HepG2 (cell line): Measurements from ENCODE around the gene DUSP12. TPM values are rescaled to one million over a fixed set of nuclear protein-coding genes. Genes with fewer than 3 reads are reported as not detected.
A peak's percentile ranks its signal among the peaks of the same experiment; 100 is the strongest.

ENCODE experiments used
- ATAC-seq: fragments of 200-7000 bp; cut with Tn5 transposase; 3 replicates; pipeline ENCODE4 v1.9.1; 2020; ENCODE audit warnings: mild to moderate bottlenecking, moderate library complexity
- BruUV-seq: library from RNA; stranded (reverse); fragments of 400-500 nt; replicated peaks from 2 replicates; lab custom pipeline; 2021; lab: Mats Ljungman, UMichigan
- CTCF ChIA-PET: fragments of 300-600 bp; formaldehyde crosslinking; extraction: SDS; loops from one replicate; lab custom pipeline; 2021; ENCODE audit warnings: low total read pairs, inconsistent platforms, low intra/inter-chr PET ratio; lab: Yijun Ruan, JAX
- POLR2A ChIA-PET: fragments of 350-600 bp; sonication (Branson Sonifier 250); formaldehyde crosslinking; loops from one replicate; lab custom pipeline; 2020; ENCODE audit warnings: antibody characterized with exemption, inconsistent platforms; lab: Yijun Ruan, JAX
- DNase-seq: peaks from one replicate; pipeline ENCODE4 v3.0.0-alpha.2; 2015; ENCODE audit warnings: low spot score
- FAIRE-seq: peaks from 3 replicates; lab custom pipeline; 2011; peaks lifted over from hg19 to GRCh38; lab: Jason Lieb, UNC
- H2AFZ ChIP-seq: one replicate; pipeline ENCODE4 v1.6.1; 2011; ENCODE audit warnings: low read length, inconsistent platforms
- H3K27ac ChIP-seq: fragments of 300-600 bp; 3 replicates; pipeline ENCODE4 v1.8.0; 2011; ENCODE audit warnings: mixed run types, mild to moderate bottlenecking, mixed read lengths, low read length, inconsistent platforms; ENCODE audit not compliant: insufficient read depth; ENCODE audit errors: extremely low read length
- H3K27me3 ChIP-seq, 2 experiments: fragments of 200-600 bp in 1 of 2; 2 replicates in 1 of 2; 3 replicates in 1 of 2; pipeline versions ENCODE4 v1.6.0 to v1.8.0; 2011; ENCODE audit warnings: low read length in 2 of 2, mild to moderate bottlenecking in 2 of 2, moderate library complexity in 2 of 2, inconsistent platforms in 1 of 2; ENCODE audit not compliant: insufficient read depth in 2 of 2, control insufficient read depth in 1 of 2
- H3K36me3 ChIP-seq, 2 experiments: fragments of 200-600 bp in 1 of 2; replicated peaks in 1 of 2; 2 replicates in 1 of 2; 3 replicates in 1 of 2; pipeline versions ENCODE4 v1.5.1 to v1.8.0; 2011; ENCODE audit warnings: low read length in 2 of 2, inconsistent platforms in 1 of 2; ENCODE audit not compliant: insufficient read depth in 2 of 2, control insufficient read depth in 1 of 2
- H3K4me1 ChIP-seq: 2 replicates; pipeline ENCODE4 v1.5.1; 2012; ENCODE audit warnings: low read length, inconsistent platforms; ENCODE audit not compliant: insufficient read depth
- H3K4me2 ChIP-seq: 2 replicates; pipeline ENCODE4 v1.6.0; 2011; ENCODE audit warnings: low read depth, low read length, inconsistent platforms
- H3K4me3 ChIP-seq, 3 experiments: fragments of 200-600 bp in 1 of 3; sonication (generic), shearing (Covaris generic) in 1 of 3; replicated peaks in 1 of 3; 2 replicates each; pipeline ENCODE4 v1.5.1; 2011 to 2016; ENCODE audit warnings: low read length in 3 of 3, inconsistent platforms in 2 of 3, low read depth in 2 of 3, mild to moderate bottlenecking in 2 of 3, control low read depth in 1 of 3, mixed read lengths in 1 of 3; ENCODE audit not compliant: insufficient read depth in 1 of 3
- H3K79me2 ChIP-seq: one replicate; pipeline ENCODE4 v1.6.1; 2011; ENCODE audit warnings: low read length, inconsistent platforms; ENCODE audit not compliant: insufficient read depth
- H3K9ac ChIP-seq: 2 replicates; pipeline ENCODE4 v1.6.0; 2011; ENCODE audit warnings: mild to moderate bottlenecking, low read depth, low read length, inconsistent platforms; ENCODE audit not compliant: insufficient read depth
- H3K9me3 ChIP-seq: 2 replicates; pipeline ENCODE4 v1.5.1; 2012; ENCODE audit warnings: mild to moderate bottlenecking, low read length
- H4K20me1 ChIP-seq: 2 replicates; pipeline ENCODE4 v1.6.0; 2011; ENCODE audit warnings: inconsistent platforms, mild to moderate bottlenecking, low read length, moderate library complexity; ENCODE audit not compliant: insufficient read depth
- HNRNPLL ChIP-seq: fragments of 200-400 bp; formaldehyde crosslinking; IDR thresholded peaks from 2 replicates; pipeline ENCODE4 v1.6.1; 2017; ENCODE audit warnings: mild to moderate bottlenecking, low read depth, low read length; ENCODE audit not compliant: poor library complexity, severe bottlenecking
- NAIF1 ChIP-seq: sonication (generic); formaldehyde crosslinking; IDR thresholded peaks from 2 replicates; pipeline ENCODE4 v1.5.0; 2020; ENCODE audit warnings: mild to moderate bottlenecking, missing genetic modification reagents, borderline replicate concordance
- ZMAT3 ChIP-seq: sonication (generic); formaldehyde crosslinking; conservative IDR thresholded peaks from 2 replicates; pipeline ENCODE4 v1.7.0; 2021; ENCODE audit warnings: missing genetic modification reagents
- ZNF232 ChIP-seq: sonication (generic); formaldehyde crosslinking; IDR thresholded peaks from 2 replicates; pipeline ENCODE4 v1.4.0; 2020; ENCODE audit warnings: missing genetic modification reagents, borderline replicate concordance
- ZNF572 ChIP-seq: sonication (generic); formaldehyde crosslinking; IDR thresholded peaks from 2 replicates; pipeline ENCODE4 v1.5.1; 2020; ENCODE audit warnings: mild to moderate bottlenecking, missing genetic modification reagents
- ZNF598 ChIP-seq: sonication (generic); formaldehyde crosslinking; IDR thresholded peaks from 2 replicates; pipeline ENCODE4 v1.5.1; 2020; ENCODE audit warnings: mild to moderate bottlenecking, missing genetic modification reagents, borderline replicate concordance
- ZNF660 ChIP-seq: sonication (generic); formaldehyde crosslinking; IDR thresholded peaks from 2 replicates; pipeline ENCODE4 v1.5.1; 2020; ENCODE audit warnings: mild to moderate bottlenecking, low read depth, missing genetic modification reagents, borderline replicate concordance
- WGBS: methylation state at CpG from one replicate; pipeline ENCODE4 v1.1.6; 2017; ENCODE audit warnings: low lambda C conversion rate; 5-methylcytosine and 5-hydroxymethylcytosine counted together
- in situ Hi-C: cut with HindIII; loops from 2 replicates; pipeline ENCODE4 v1.10.0; 2017; ENCODE audit warnings: low pct_unique_long_range_greater_than_20kb; ENCODE audit not compliant: extremely low pct_ligation_motif_present
- intact Hi-C: fragments of 100-400 bp; cut with micrococcal nuclease; formaldehyde crosslinking; loops from one replicate; pipeline ENCODE4 v1.10.0; 2022; ENCODE audit not compliant: unreplicated experiment
- polyA plus RNA-seq, 8 experiments: library from polyadenylated mRNA; depleted of rRNA in 3 of 8; stranded (reverse) in 7 of 8; unstranded in 1 of 8; fragments of >200 nt; fragmentation: Illumina TruSeq in 4 of 8; extraction: Trizol in 4 of 8; gene quantifications; 2 replicates each; pipeline versions ENCODE4 v1.2.1 to v1.2.3, GENCODE V29; 2011 to 2016; ENCODE audit warnings: low read depth in 4 of 8, missing spikeins in 1 of 8, mixed read lengths in 1 of 8; ENCODE audit not compliant: insufficient read depth in 1 of 8
- total RNA-seq, 5 experiments: library from RNA; depleted of rRNA; stranded (reverse); fragments of >200 nt; fragmentation: Illumina TruSeq; extraction: Trizol; gene quantifications; 2 replicates each; pipeline ENCODE4 v1.2.3, GENCODE V29; 2016; ENCODE audit warnings: low read depth in 1 of 5
- TF ChIP-seq, protein P1 (sequence below): sonication (generic); formaldehyde crosslinking; IDR thresholded peaks from 2 replicates; pipeline ENCODE4 v1.9.0; 2021; ENCODE audit warnings: missing genetic modification reagents, borderline replicate concordance
- TF ChIP-seq, protein P2 (sequence below): sonication (generic); formaldehyde crosslinking; IDR thresholded peaks from 2 replicates; pipeline ENCODE4 v1.5.0; 2020; ENCODE audit warnings: mild to moderate bottlenecking, missing genetic modification reagents, moderate library complexity
- TF ChIP-seq, protein P3 (sequence below): sonication (generic); formaldehyde crosslinking; IDR thresholded peaks from 2 replicates; pipeline ENCODE4 v1.4.0; 2020; ENCODE audit warnings: missing genetic modification reagents, mild to moderate bottlenecking, borderline replicate concordance
- TF ChIP-seq, protein P4 (sequence below): sonication (generic); formaldehyde crosslinking; IDR thresholded peaks from 2 replicates; pipeline ENCODE4 v1.4.0; 2020; ENCODE audit warnings: missing genetic modification reagents

DUSP12 gene
- total and polyA plus RNA-seq, 2 of the 13 experiments (the other 11 are each of a cell fraction or from before 2014, with no cell fraction given): 36.7 to 37.1 TPM

DNA sequence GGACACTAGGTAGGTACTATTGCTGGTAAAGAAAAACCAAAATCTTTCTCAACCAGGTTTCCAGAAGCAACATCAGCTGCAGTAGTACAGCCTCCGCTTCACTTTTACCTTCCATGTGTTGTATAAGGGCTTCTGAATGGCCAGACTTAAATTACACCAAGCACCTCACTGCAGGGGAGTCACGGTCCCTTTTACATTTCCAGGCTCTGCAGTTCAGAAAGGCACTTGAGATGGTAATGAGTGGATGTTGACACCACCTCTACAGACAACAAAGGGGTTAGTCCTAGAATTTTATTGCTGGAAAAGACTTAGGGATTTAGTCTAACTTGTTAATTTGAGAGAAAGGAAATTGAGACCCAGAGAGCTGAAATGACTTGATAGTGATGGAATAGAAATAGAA, 12.0 kb upstream of the DUSP12 start:
- intact Hi-C loops: no loop called here
- POLR2A ChIA-PET: no interaction called here
- BruUV-seq: no TSS peak

DNA sequence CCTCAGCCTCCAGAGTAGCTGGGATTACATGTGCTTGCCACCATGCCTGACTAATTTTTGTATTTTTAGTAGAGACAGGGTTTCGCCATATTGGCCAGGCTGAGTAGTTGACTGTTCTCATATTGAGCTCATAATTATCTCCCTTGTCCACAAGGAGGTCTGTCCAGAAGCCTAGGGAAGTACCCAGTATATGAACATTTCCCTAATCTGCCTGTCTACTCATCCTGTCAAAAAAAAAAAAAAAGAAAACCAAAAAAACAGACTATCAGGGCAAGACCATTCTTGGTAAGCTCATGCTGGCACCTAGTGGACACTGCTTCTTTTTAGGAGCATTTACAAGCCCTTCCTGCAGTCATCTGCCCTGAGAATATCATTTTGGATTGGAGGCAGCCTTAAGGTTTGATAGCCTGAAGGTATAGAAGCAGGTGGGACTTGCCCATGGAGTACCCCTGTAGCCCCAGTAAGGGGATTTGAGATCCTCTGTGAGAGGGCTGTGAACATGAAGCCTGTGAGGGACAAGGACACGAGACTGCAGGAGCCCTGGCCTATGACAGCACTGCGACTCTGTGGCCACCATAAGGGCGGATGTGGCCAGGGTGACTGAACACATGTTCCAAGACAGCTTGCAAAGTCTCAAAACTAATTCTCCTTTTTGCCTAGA, 10.8 kb upstream of the DUSP12 start:
- Histone ChIP-seq H3K79me2 (no peaks in the 10 kb centered on the region), H3K36me3 (no peaks in the 10 kb centered on the region), H3K27me3 (no peaks in the 10 kb centered on the region; a peak in 2 of 5 replicates), H3K9ac (no peak overlapping the region), H3K27ac (no peak overlapping the region), H3K4me2 (no peak overlapping the region), H3K4me1 (no peaks in the 10 kb centered on the region), H4K20me1 (no peaks in the 10 kb centered on the region), H3K9me3 (no peaks in the 10 kb centered on the region), H2AFZ (no peak overlapping the region), H3K4me3 (no peak overlapping the region)
- BruUV-seq: no TSS peak
- intact Hi-C loops: no loop called here
- POLR2A ChIA-PET: no interaction called here
- 70% methylated on average over 4 of the region's 4 CpGs for WGBS
- ATAC-seq (peak; percentile 77), DNase-seq (peak; percentile 35), FAIRE-seq (peak; percentile 18)
- in situ Hi-C loops: no loop called here
- CTCF ChIA-PET: interaction anchor here (1.3 kb wide), 1 partner anchor 252 kb away, joined by 4 read pairs; no protein-coding TSS in a partner anchor
- TF ChIP-seq ZNF232 (no peak), ZNF660 (CRISPR knock-in tag) (no peak), ZNF598 (CRISPR knock-in tag) (no peak), NAIF1 (CRISPR knock-in tag) (no peak), ZMAT3 (CRISPR knock-in tag) (no peak), HNRNPLL (no peak)
- TF ChIP-seq, protein P1, sequence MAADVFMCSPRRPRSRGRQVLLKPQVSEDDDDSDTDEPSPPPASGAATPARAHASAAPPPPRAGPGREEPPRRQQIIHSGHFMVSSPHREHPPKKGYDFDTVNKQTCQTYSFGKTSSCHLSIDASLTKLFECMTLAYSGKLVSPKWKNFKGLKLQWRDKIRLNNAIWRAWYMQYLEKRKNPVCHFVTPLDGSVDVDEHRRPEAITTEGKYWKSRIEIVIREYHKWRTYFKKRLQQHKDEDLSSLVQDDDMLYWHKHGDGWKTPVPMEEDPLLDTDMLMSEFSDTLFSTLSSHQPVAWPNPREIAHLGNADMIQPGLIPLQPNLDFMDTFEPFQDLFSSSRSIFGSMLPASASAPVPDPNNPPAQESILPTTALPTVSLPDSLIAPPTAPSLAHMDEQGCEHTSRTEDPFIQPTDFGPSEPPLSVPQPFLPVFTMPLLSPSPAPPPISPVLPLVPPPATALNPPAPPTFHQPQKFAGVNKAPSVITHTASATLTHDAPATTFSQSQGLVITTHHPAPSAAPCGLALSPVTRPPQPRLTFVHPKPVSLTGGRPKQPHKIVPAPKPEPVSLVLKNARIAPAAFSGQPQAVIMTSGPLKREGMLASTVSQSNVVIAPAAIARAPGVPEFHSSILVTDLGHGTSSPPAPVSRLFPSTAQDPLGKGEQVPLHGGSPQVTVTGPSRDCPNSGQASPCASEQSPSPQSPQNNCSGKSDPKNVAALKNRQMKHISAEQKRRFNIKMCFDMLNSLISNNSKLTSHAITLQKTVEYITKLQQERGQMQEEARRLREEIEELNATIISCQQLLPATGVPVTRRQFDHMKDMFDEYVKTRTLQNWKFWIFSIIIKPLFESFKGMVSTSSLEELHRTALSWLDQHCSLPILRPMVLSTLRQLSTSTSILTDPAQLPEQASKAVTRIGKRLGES (CRISPR knock-in tag): no peak
- TF ChIP-seq, protein P2, sequence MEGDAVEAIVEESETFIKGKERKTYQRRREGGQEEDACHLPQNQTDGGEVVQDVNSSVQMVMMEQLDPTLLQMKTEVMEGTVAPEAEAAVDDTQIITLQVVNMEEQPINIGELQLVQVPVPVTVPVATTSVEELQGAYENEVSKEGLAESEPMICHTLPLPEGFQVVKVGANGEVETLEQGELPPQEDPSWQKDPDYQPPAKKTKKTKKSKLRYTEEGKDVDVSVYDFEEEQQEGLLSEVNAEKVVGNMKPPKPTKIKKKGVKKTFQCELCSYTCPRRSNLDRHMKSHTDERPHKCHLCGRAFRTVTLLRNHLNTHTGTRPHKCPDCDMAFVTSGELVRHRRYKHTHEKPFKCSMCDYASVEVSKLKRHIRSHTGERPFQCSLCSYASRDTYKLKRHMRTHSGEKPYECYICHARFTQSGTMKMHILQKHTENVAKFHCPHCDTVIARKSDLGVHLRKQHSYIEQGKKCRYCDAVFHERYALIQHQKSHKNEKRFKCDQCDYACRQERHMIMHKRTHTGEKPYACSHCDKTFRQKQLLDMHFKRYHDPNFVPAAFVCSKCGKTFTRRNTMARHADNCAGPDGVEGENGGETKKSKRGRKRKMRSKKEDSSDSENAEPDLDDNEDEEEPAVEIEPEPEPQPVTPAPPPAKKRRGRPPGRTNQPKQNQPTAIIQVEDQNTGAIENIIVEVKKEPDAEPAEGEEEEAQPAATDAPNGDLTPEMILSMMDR (CRISPR knock-in tag): peak; percentile 57
- TF ChIP-seq, protein P3, sequence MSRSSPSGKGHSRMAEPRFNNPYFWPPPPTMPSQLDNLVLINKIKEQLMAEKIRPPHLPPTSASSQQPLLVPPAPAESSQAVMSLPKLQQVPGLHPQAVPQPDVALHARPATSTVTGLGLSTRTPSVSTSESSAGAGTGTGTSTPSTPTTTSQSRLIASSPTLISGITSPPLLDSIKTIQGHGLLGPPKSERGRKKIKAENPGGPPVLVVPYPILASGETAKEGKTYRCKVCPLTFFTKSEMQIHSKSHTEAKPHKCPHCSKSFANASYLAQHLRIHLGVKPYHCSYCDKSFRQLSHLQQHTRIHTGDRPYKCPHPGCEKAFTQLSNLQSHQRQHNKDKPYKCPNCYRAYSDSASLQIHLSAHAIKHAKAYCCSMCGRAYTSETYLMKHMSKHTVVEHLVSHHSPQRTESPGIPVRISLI (CRISPR knock-in tag): peak; percentile 78; the same call in 1 of the 2 replicates

More for the DNA sequence above, 12.0 kb upstream of the DUSP12 start:
- TF ChIP-seq, protein P4, sequence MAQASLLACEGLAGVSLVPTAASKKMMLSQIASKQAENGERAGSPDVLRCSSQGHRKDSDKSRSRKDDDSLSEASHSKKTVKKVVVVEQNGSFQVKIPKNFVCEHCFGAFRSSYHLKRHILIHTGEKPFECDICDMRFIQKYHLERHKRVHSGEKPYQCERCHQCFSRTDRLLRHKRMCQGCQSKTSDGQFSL: no peak
- TF ChIP-seq ZNF572: no peak
- TF ChIP-seq, all 625 proteins: peak for 0
- Histone ChIP-seq H3K27me3 (peaks cover 0 to 3% of the 10 kb centered on the region in 2 experiments; a peak in 2 of 5 replicates), H4K20me1 (no peaks in the 10 kb centered on the region), H2AFZ (no peak overlapping the region), H3K4me1 (no peaks in the 10 kb centered on the region), H3K27ac (no peak overlapping the region), H3K36me3 (no peaks in the 10 kb centered on the region), H3K79me2 (no peaks in the 10 kb centered on the region), H3K9me3 (no peaks in the 10 kb centered on the region), H3K4me2 (no peak overlapping the region), H3K4me3 (no peak overlapping the region), H3K9ac (no peak overlapping the region)
- DNase-seq: no peak
- 0% methylated on average over 2 of the region's 2 CpGs for WGBS
- in situ Hi-C loops: no loop called here
- no peak for ATAC-seq
- no peak for FAIRE-seq
- CTCF ChIA-PET: no interaction called here
